Adrenal gland (tissue), 5 donors: ENCODE measurements around the gene ACBD6.

Experiments
- CTCF ChIP-seq, 6 experiments: fragments of 450-650 bp in 4 of 6; fragments of 200-600 bp in 2 of 6; sonication (generic) in 1 of 6; IDR thresholded peaks; 1 replicate in 5 of 6; 2 replicates in 1 of 6; pipeline versions ENCODE4 v1.5.1 to v1.8.0; 2016 to 2021; ENCODE audit warnings: antibody characterized with exemption in 6 of 6, mild to moderate bottlenecking in 2 of 6, moderate library complexity in 1 of 6
- POLR2A ChIP-seq, 2 donors: fragments of 450-650 bp; IDR thresholded peaks; one replicate each; pipeline ENCODE4 v1.6.1; 2017; ENCODE audit warnings: antibody characterized with exemption in 2 of 2, mild to moderate bottlenecking in 2 of 2, moderate library complexity in 1 of 2
- donor health status: DM: no; HTN: no; CAD: no.

- no peak for TF ChIP-seq CTCF (IDR thresholded peaks at IDR 0.05)
- TF ChIP-seq POLR2A (IDR thresholded peaks at IDR 0.05) = no peak
These were observed 117.9 kb downstream of the ACBD6 start for GRCh38 chr1:180384286-180385005.
